Keratinocyte (primary cell): ENCODE results near the gene F2. TPM values are rescaled to one million over a fixed set of nuclear protein-coding genes. Genes with fewer than 3 reads are reported as not detected.

Experiments
- DNase-seq: peaks from one replicate; pipeline ENCODE4 v3.0.0-alpha.2; 2011; ENCODE audit warnings: low read depth, missing footprints, low spot score
- FAIRE-seq: peaks from 2 replicates; lab custom pipeline; 2011; peaks lifted over from hg19 to GRCh38; lab: Jason Lieb, UNC
- H2AFZ ChIP-seq: 2 replicates; pipeline ENCODE4 v1.6.0; 2012; ENCODE audit warnings: low read length, control low read depth, inconsistent platforms; ENCODE audit not compliant: control insufficient read depth
- H3K27ac ChIP-seq: 2 replicates; pipeline ENCODE4 v1.5.1; 2011; ENCODE audit warnings: low read length; ENCODE audit not compliant: control insufficient read depth, insufficient read depth
- H3K27me3 ChIP-seq: 3 replicates; pipeline ENCODE4 v1.6.0; 2011; ENCODE audit warnings: low read length; ENCODE audit not compliant: control insufficient read depth, insufficient read depth; ENCODE audit errors: extremely low read depth
- H3K36me3 ChIP-seq, 2 experiments: 2 replicates in 1 of 2; 3 replicates in 1 of 2; pipeline ENCODE4 v1.5.1; 2011; ENCODE audit warnings: low read length in 2 of 2, mild to moderate bottlenecking in 1 of 2; ENCODE audit not compliant: control insufficient read depth in 2 of 2, insufficient read depth in 2 of 2; ENCODE audit errors: extremely low read depth in 1 of 2
- H3K4me1 ChIP-seq: 3 replicates; pipeline ENCODE4 v1.5.1; 2011; ENCODE audit warnings: low read length; ENCODE audit not compliant: control insufficient read depth, insufficient read depth; ENCODE audit errors: extremely low read depth
- H3K4me2 ChIP-seq: 3 replicates; pipeline ENCODE4 v1.6.0; 2011; ENCODE audit warnings: low read depth, low read length; ENCODE audit not compliant: control insufficient read depth, insufficient read depth; ENCODE audit errors: extremely low read depth
- H3K4me3 ChIP-seq, 3 experiments: fragments of 200-600 bp in 1 of 3; sonication (generic) in 1 of 3; 2 replicates in 2 of 3; 3 replicates in 1 of 3; pipeline ENCODE4 v1.5.1; 2011 to 2016; ENCODE audit warnings: low read length in 3 of 3, mild to moderate bottlenecking in 3 of 3, control low read depth in 2 of 3, inconsistent platforms in 1 of 3, low read depth in 1 of 3, mixed read lengths in 1 of 3, mixed run types in 1 of 3, moderate library complexity in 1 of 3; ENCODE audit not compliant: control insufficient read depth in 2 of 3, insufficient read depth in 2 of 3; ENCODE audit errors: extremely low read depth in 1 of 3
- H3K79me2 ChIP-seq: 2 replicates; pipeline ENCODE4 v1.6.0; 2012; ENCODE audit warnings: low read length; ENCODE audit not compliant: control insufficient read depth, insufficient read depth
- H3K9ac ChIP-seq: 3 replicates; pipeline ENCODE4 v1.6.0; 2011; ENCODE audit warnings: low read length; ENCODE audit not compliant: control insufficient read depth, insufficient read depth; ENCODE audit errors: extremely low read depth
- H3K9me1 ChIP-seq: 3 replicates; pipeline ENCODE4 v1.6.0; 2011; ENCODE audit warnings: low read length; ENCODE audit not compliant: control insufficient read depth, insufficient read depth; ENCODE audit errors: extremely low read depth
- H3K9me3 ChIP-seq: 2 replicates; pipeline ENCODE4 v1.5.1; 2012; ENCODE audit warnings: low read depth, low read length; ENCODE audit not compliant: control insufficient read depth
- H4K20me1 ChIP-seq: 3 replicates; pipeline ENCODE4 v1.6.0; 2011; ENCODE audit warnings: low read length; ENCODE audit not compliant: control insufficient read depth, insufficient read depth; ENCODE audit errors: extremely low read depth
- CTCF ChIP-seq, 3 experiments: IDR thresholded peaks in 1 of 3; conservative IDR thresholded peaks in 1 of 3; optimal IDR thresholded peaks in 1 of 3; 2 replicates in 2 of 3; 3 replicates in 1 of 3; pipeline versions ENCODE3 to v1.5.1; 2011; ENCODE audit warnings: low read length in 3 of 3, mild to moderate bottlenecking in 3 of 3, moderate library complexity in 2 of 3, control low read depth in 1 of 3, inconsistent platforms in 1 of 3; ENCODE audit not compliant: insufficient read depth in 2 of 3; ENCODE audit errors: extremely low read depth in 1 of 3
- EZH2 ChIP-seq: IDR thresholded peaks from one replicate; pipeline ENCODE4 v1.6.1; 2012; ENCODE audit warnings: inconsistent platforms, mild to moderate bottlenecking, low read length, moderate library complexity
- dilution Hi-C: fragments of 300-500 bp; cut with MboI; formaldehyde crosslinking; loops from one replicate; pipeline ENCODE4 v1.7.0; 2020; ENCODE audit warnings: low sequenced_read_pairs; ENCODE audit not compliant: extremely low pct_ligation_motif_present
- polyA plus RNA-seq, 5 experiments: library from polyadenylated mRNA; depleted of rRNA in 3 of 5; stranded (reverse) in 3 of 5; stranded (forward) in 1 of 5; unstranded in 1 of 5; fragments of >200 nt; gene quantifications; 1 replicate in 1 of 5; 2 replicates in 3 of 5; 3 replicates in 1 of 5; pipeline versions ENCODE4 v1.2.1 to v1.2.3, GENCODE V29; 2011 to 2012; ENCODE audit warnings: missing spikeins in 2 of 5, low read depth in 1 of 5, low replicate concordance in 1 of 5

The F2 gene
- polyA plus RNA-seq, 1 donor (not counting 4 experiments of a cell fraction or from before 2014, with no cell fraction given), result not detected

DNA sequence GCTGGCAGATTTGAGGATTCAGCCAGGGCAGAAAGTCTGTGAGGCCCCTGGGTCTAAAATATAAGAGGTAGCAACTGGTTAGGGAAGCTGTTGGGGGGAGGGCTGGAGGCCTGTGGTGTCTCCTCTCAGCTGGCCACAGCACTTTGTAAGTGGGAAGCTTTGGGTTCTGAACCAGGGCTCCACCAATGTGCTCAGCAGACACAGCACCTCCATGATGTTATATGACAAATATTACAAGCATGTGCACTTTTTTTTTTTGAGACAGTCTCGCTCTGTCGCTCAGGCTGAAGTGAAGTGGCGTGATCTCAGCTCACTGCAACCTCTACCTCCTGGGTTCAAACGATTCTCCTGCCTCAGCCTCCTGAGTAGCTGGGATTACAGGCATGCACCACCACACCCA, 26.6 kb upstream of the F2 start:
- Histone ChIP-seq H3K4me1 (peaks cover 11% of the 10 kb centered on the region), H3K4me3 (no peak overlapping the region), H3K9ac (no peak overlapping the region), H3K36me3 (peaks cover 27 to 34% of the 10 kb centered on the region in 2 experiments), H3K27ac (no peak overlapping the region), H4K20me1 (no peaks in the 10 kb centered on the region), H3K79me2 (peaks cover 6% of the 10 kb centered on the region), H3K9me1 (no peaks in the 10 kb centered on the region), H3K9me3 (no peaks in the 10 kb centered on the region), H3K4me2 (no peak overlapping the region), H3K27me3 (no peaks in the 10 kb centered on the region), H2AFZ (no peak overlapping the region)
- dilution Hi-C loops, result no loop called here
- TF ChIP-seq CTCF (optimal IDR thresholded peaks at IDR 0.05 in 1 of 3, IDR thresholded peaks at IDR 0.05 in 1 of 3, conservative IDR thresholded peaks at IDR 0.05 in 1 of 3; ENCODE audit: extremely low read depth in 1 of 3, insufficient read depth in 2 of 3, low read length in 3 of 3) (no peak), EZH2 (no peak)
- FAIRE-seq, result no peak
- DNase-seq, result no peak

DNA sequence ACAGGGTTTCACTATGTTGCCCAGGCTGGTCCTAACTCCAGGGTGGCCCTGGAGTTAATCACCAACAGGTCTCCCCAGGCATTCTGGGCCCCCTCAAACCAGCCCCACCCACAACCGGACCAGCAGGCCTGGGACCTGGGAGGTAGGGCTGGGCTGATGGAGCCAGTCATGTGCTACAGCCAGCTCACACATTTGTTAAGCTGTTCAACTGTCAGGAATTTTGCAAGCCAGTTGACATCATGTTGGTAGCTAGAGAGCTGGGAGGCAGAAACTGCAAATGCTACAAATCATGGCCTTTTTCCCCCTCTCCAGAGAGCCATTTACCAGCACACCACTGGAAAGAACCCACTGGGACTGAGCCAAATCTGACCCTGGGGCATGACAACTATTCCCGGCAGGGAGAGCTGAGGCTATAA, 25.4 kb upstream of the F2 start:
- Histone ChIP-seq H3K79me2 (peaks cover 15% of the 10 kb centered on the region), H3K36me3 (peaks cover 22 to 34% of the 10 kb centered on the region in 2 experiments), H4K20me1 (no peaks in the 10 kb centered on the region), H3K9me1 (no peaks in the 10 kb centered on the region), H3K4me3 (no peak overlapping the region), H3K27me3 (no peaks in the 10 kb centered on the region), H2AFZ (no peak overlapping the region), H3K4me2 (no peak overlapping the region), H3K9me3 (no peaks in the 10 kb centered on the region), H3K4me1 (no peaks in the 10 kb centered on the region), H3K27ac (no peak overlapping the region), H3K9ac (no peak overlapping the region)
- DNase-seq, result no peak
- dilution Hi-C loops, result no loop called here
- no peak for FAIRE-seq
- TF ChIP-seq EZH2 (no peak), CTCF (optimal IDR thresholded peaks at IDR 0.05 in 1 of 3, IDR thresholded peaks at IDR 0.05 in 1 of 3, conservative IDR thresholded peaks at IDR 0.05 in 1 of 3; ENCODE audit: extremely low read depth in 1 of 3, insufficient read depth in 2 of 3, low read length in 3 of 3) (no peak)
